ENCODE data around the gene CMPK2. TPM values are rescaled to one million over a fixed set of nuclear protein-coding genes. Genes with fewer than 3 reads are reported as not detected.

Gene CMPK2
- total and polyA plus RNA-seq, 10 of the 15 experiments (the other 5 are each of a cell fraction or from before 2014, with no cell fraction given) = 0.50 to 5.6 (median 3.2) TPM

Other genes starting within 250 kb of the CMPK2 start
- 0.54 and 0.73 TPM in 2 replicates for gene RSAD2, start 11.9 kb upstream of the CMPK2 start, total RNA-seq (2014; rRNA removed)
- 0.60 and 0.72 TPM in 2 replicates for gene RSAD2, start 11.9 kb upstream of the CMPK2 start, total RNA-seq (2014; rRNA removed; fragmentation: Illumina TruSeq; extraction: Trizol)
- 0.87 and 1.2 TPM in 2 replicates for gene RSAD2, start 11.9 kb upstream of the CMPK2 start, total RNA-seq (2021)
- gene RSAD2, start 11.9 kb upstream of the CMPK2 start, polyA plus RNA-seq (2011; rRNA removed) = 0.75 and 0.76 TPM in 2 replicates
- 0.74 and 0.90 TPM in 2 replicates for gene RSAD2, start 11.9 kb upstream of the CMPK2 start, polyA plus RNA-seq (2014; fragmentation: Illumina TruSeq; extraction: Trizol)
- under 1 TPM; 0.40 to 0.56 TPM for gene RSAD2, start 11.9 kb upstream of the CMPK2 start, polyA plus RNA-seq (2014; fragmentation: Nextera tagmentation; extraction: Ambion mirVana)
- gene RSAD2, start 11.9 kb upstream of the CMPK2 start, polyA plus RNA-seq (2014; rRNA removed) = 0.67 and 1.1 TPM in 2 replicates
- under 1 TPM; 0.24 to 0.33 TPM for gene RSAD2, start 11.9 kb upstream of the CMPK2 start, polyA plus RNA-seq (2016; fragmentation: Nextera tagmentation; extraction: Ambion mirVana)
- 0.44 and 0.68 TPM in 2 replicates for gene RNF144A, start 51.5 kb upstream of the CMPK2 start, total RNA-seq (2014; rRNA removed)
- gene RNF144A, start 51.5 kb upstream of the CMPK2 start, total RNA-seq (2014; rRNA removed; fragmentation: Illumina TruSeq; extraction: Trizol) = 0.64 and 0.67 TPM in 2 replicates
- gene RNF144A, start 51.5 kb upstream of the CMPK2 start, total RNA-seq (2021) = 0.80 and 1.4 TPM in 2 replicates
- 10.6 and 12.1 TPM in 2 replicates for gene RNF144A, start 51.5 kb upstream of the CMPK2 start, polyA plus RNA-seq (2011; rRNA removed)
- 0.48 and 0.54 TPM in 2 replicates for gene RNF144A, start 51.5 kb upstream of the CMPK2 start, polyA plus RNA-seq (2014; fragmentation: Illumina TruSeq; extraction: Trizol)
- gene RNF144A, start 51.5 kb upstream of the CMPK2 start, polyA plus RNA-seq (2014; fragmentation: Nextera tagmentation; extraction: Ambion mirVana) = under 1 TPM; 0.02 to 0.09 TPM
- gene RNF144A, start 51.5 kb upstream of the CMPK2 start, polyA plus RNA-seq (2014; rRNA removed) = 0.44 and 0.46 TPM in 2 replicates
- under 1 TPM in 1 of 2 experiments, not detected in 1; 0.40 TPM for gene RNF144A, start 51.5 kb upstream of the CMPK2 start, polyA plus RNA-seq (2016; fragmentation: Nextera tagmentation; extraction: Ambion mirVana)

Measured in GM12878 (cell line).